ENCODE measurements around the gene ZFP36. TPM values are rescaled to one million over a fixed set of nuclear protein-coding genes. Genes with fewer than 3 reads are reported as not detected.

ZFP36 gene
- polyA plus RNA-seq, 2 of the 4 experiments (the other 2 are of a cell fraction) = 22.1 to 29.1 TPM

GRCh38 chr19:39408392-39409207 is 2.0 kb downstream of the ZFP36 start:
- 0 out of 2 replicates have a peak, but pooled peaks have one; percentile 7 for TF ChIP-seq MAZ (IDR thresholded peaks at IDR 0.05; ENCODE audit: borderline replicate concordance, low read depth, low read length)
- TF ChIP-seq TFCP2L1 (CRISPR knock-in tag; IDR thresholded peaks at IDR 0.05) = 0 out of 2 replicates have a peak, but pooled peaks have one; percentile 23
- peak; percentile 69; the same call in 1 of the 2 replicates for TF ChIP-seq POLR2AphosphoS2 (conservative IDR thresholded peaks at IDR 0.05; ENCODE audit: low read length)
- TF ChIP-seq HOXB5 (CRISPR knock-in tag; IDR thresholded peaks at IDR 0.05) = no peak
- no peak for TF ChIP-seq NPAS2 (CRISPR knock-in tag; IDR thresholded peaks at IDR 0.05; ENCODE audit: borderline replicate concordance)
- TF ChIP-seq BCL3 (IDR thresholded peaks at IDR 0.05) = peak; percentile 10; the same call in 1 of the 3 replicates
- 0 out of 2 replicates have a peak, but pooled peaks have one; percentile 20 for TF ChIP-seq BHLHE40 (IDR thresholded peaks at IDR 0.05; ENCODE audit: low read depth, low read length)
- FAIRE-seq (no peak), DNase-seq (ENCODE audit: low read depth in 1 of 2, low spot score in 1 of 2) (peak in 1 of 2 experiments; percentile 61), ATAC-seq (no peak)
- Histone ChIP-seq H3K4me2 (peak overlapping the region; percentile 95), H3K4me3 (peak overlapping the region; percentile 76), H3K9me3 (no peaks in the 10 kb centered on the region), H3K4me1 (peaks cover 53% of the 10 kb centered on the region), H3K27ac (peak overlapping the region; percentile 94 to 99)
- ChIA-PET CTCF (interaction anchor here (0.6 to 21.4 kb wide), 11 partner anchors 10 to 448 kb away, joined by 3 to 457 read pairs (median 4); partner anchors contain the start of genes MED29, PAF1, RPS16 and SAMD4B), POLR2A (interaction anchor here (0.6 to 9.4 kb wide), 6 partner anchors 7 to 279 kb away, joined by 3 to 140 read pairs (median 14); partner anchors contain the start of genes MED29, PAF1 and RPS16)
- 38% methylated on average over 18 of the region's 20 CpGs for WGBS (ENCODE audit: missing lambda C conversion rate)

GRCh38 chr19:39409208-39410016 is 2.8 kb downstream of the ZFP36 start:
- WGBS (ENCODE audit: missing lambda C conversion rate) = 2% methylated on average over 25 of the region's 52 CpGs
- TF ChIP-seq HEYL (CRISPR knock-in tag; IDR thresholded peaks at IDR 0.05) (no peak), ZFP36 (IDR thresholded peaks at IDR 0.05; ENCODE audit: borderline replicate concordance, partially characterized antibody) (no peak), FOSB (CRISPR knock-in tag; IDR thresholded peaks at IDR 0.05) (peak; percentile 95), BHLHE40 (IDR thresholded peaks at IDR 0.05; ENCODE audit: low read depth, low read length) (no peak), GATA3 (IDR thresholded peaks at IDR 0.05; ENCODE audit: borderline replicate concordance) (peak; percentile 39; the same call in 1 of the 2 replicates), JUN (IDR thresholded peaks at IDR 0.05) (peak; percentile 98), CEBPB (IDR thresholded peaks at IDR 0.05) (no peak), RAD21 (conservative IDR thresholded peaks at IDR 0.05 in 1 of 2, IDR thresholded peaks at IDR 0.05 in 1 of 2) (peak in 1 of 2 experiments; percentile 25; a peak in 2 of 5 replicates), ZNF302 (CRISPR knock-in tag; IDR thresholded peaks at IDR 0.05) (no peak), HMGXB4 (CRISPR knock-in tag; IDR thresholded peaks at IDR 0.05; ENCODE audit: borderline replicate concordance) (0 out of 2 replicates have a peak, but pooled peaks have one; percentile 46), TP53 (CRISPR knock-in tag; IDR thresholded peaks at IDR 0.05) (no peak; the same call in 1 of the 2 replicates), ZSCAN20 (CRISPR knock-in tag; IDR thresholded peaks at IDR 0.05) (no peak), POLR2AphosphoS2 (conservative IDR thresholded peaks at IDR 0.05; ENCODE audit: low read length) (peak; percentile 94), ESRRA (IDR thresholded peaks at IDR 0.05; ENCODE audit: borderline replicate concordance, low read length) (no peak), E2F6 (IDR thresholded peaks at IDR 0.05; ENCODE audit: borderline replicate concordance, low read depth) (no peak), RNF2 (IDR thresholded peaks at IDR 0.05; ENCODE audit: borderline replicate concordance, low read depth) (no peak), NPAS2 (CRISPR knock-in tag; IDR thresholded peaks at IDR 0.05; ENCODE audit: borderline replicate concordance) (no peak), USF2 (IDR thresholded peaks at IDR 0.05) (no peak), EHMT2 (IDR thresholded peaks at IDR 0.05; ENCODE audit: low read depth) (no peak), FOSL2 (IDR thresholded peaks at IDR 0.05) (no peak), FOSL2 (CRISPR knock-in tag; IDR thresholded peaks at IDR 0.05) (peak; percentile 93), HOXA7 (CRISPR knock-in tag; IDR thresholded peaks at IDR 0.05) (peak; percentile 99), POLR2A (IDR thresholded peaks at IDR 0.05; ENCODE audit: low read length) (peak; percentile 55), MYC (IDR thresholded peaks at IDR 0.05; ENCODE audit: borderline replicate concordance, low read length) (no peak), KDM5A (IDR thresholded peaks at IDR 0.05) (no peak)

More at GRCh38 chr19:39409208-39410016, 2.8 kb downstream of the ZFP36 start:
- Histone ChIP-seq H3K27ac (peak overlapping the region; percentile 94 to 99), H3K4me3 (peak overlapping the region; percentile 76), H3K9me3 (no peaks in the 10 kb centered on the region), H3K4me2 (peak overlapping the region; percentile 95), H3K4me1 (peaks cover 55% of the 10 kb centered on the region)
- ATAC-seq (peak in 1 of 2 experiments; percentile 0; a peak in 1 of 6 replicates), FAIRE-seq (no peak), DNase-seq (ENCODE audit: low read depth in 1 of 2, low spot score in 1 of 2) (peak; percentile 85 to 89)
- POLR2A ChIA-PET = interaction anchor here (0.7 to 9.4 kb wide), 5 partner anchors 8 to 68 kb away, joined by 3 to 140 read pairs (median 19); partner anchors contain the start of genes MED29, PAF1 and RPS16
- CTCF ChIA-PET = interaction anchor here (0.5 to 21.4 kb wide), 4 partner anchors 11 to 293 kb away, joined by 3 to 457 read pairs (median 76); partner anchors contain the start of gene RPS16
